ENCODE results near the gene OCA2. TPM values are rescaled to one million over a fixed set of nuclear protein-coding genes. Genes with fewer than 3 reads are reported as not detected.

OCA2 gene
- polyA plus RNA-seq, 1 donor (not counting 4 experiments of a cell fraction or from before 2014, with no cell fraction given) = 0.05 TPM

DNA sequence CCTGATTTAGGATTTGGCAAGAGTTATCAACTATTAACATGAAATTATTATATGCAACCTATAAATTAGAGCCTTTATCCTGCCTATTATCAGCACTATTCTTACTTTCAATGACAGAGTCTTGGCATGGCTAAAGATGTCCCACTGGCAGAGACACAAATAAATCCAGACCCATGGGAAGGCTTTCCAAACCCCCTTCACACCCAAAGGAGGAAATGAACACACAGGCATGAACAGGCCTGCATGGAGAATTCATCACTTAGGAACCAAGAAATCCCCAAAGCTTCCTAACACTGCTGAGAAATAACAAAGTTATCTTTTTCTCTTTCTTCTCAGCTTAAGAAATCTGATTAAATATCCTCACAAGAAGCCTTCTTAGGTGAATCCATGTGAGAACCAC is 213.9 kb downstream of the OCA2 start:
- Histone ChIP-seq H3K4me3 (ENCODE audit: control insufficient read depth in 2 of 3, extremely low read depth in 1 of 3, insufficient read depth in 2 of 3, low read depth in 1 of 3, low read length in 3 of 3) (no peak overlapping the region), H2AFZ (ENCODE audit: control insufficient read depth, low read length) (peak overlapping the region; percentile 90), H3K4me2 (ENCODE audit: control insufficient read depth, extremely low read depth, insufficient read depth, low read depth, low read length) (peak overlapping the region; percentile 52), H3K4me1 (ENCODE audit: control insufficient read depth, extremely low read depth, insufficient read depth, low read length) (peaks cover 20% of the 10 kb centered on the region), H3K79me2 (ENCODE audit: control insufficient read depth, insufficient read depth, low read length) (no peaks in the 10 kb centered on the region), H3K9me1 (ENCODE audit: control insufficient read depth, extremely low read depth, insufficient read depth, low read length) (no peaks in the 10 kb centered on the region), H3K36me3 (ENCODE audit: control insufficient read depth in 2 of 2, extremely low read depth in 1 of 2, insufficient read depth in 2 of 2, low read length in 2 of 2) (no peaks in the 10 kb centered on the region), H3K27me3 (ENCODE audit: control insufficient read depth, extremely low read depth, insufficient read depth, low read length) (no peaks in the 10 kb centered on the region), H4K20me1 (ENCODE audit: control insufficient read depth, extremely low read depth, insufficient read depth, low read length) (no peaks in the 10 kb centered on the region), H3K27ac (ENCODE audit: control insufficient read depth, insufficient read depth, low read length) (peak overlapping the region; percentile 23), H3K9ac (ENCODE audit: control insufficient read depth, extremely low read depth, insufficient read depth, low read length) (no peak overlapping the region), H3K9me3 (ENCODE audit: control insufficient read depth, low read depth, low read length) (no peaks in the 10 kb centered on the region)
- no peak for TF ChIP-seq EZH2 (IDR thresholded peaks at IDR 0.05; ENCODE audit: low read length)
- TF ChIP-seq, protein P1, sequence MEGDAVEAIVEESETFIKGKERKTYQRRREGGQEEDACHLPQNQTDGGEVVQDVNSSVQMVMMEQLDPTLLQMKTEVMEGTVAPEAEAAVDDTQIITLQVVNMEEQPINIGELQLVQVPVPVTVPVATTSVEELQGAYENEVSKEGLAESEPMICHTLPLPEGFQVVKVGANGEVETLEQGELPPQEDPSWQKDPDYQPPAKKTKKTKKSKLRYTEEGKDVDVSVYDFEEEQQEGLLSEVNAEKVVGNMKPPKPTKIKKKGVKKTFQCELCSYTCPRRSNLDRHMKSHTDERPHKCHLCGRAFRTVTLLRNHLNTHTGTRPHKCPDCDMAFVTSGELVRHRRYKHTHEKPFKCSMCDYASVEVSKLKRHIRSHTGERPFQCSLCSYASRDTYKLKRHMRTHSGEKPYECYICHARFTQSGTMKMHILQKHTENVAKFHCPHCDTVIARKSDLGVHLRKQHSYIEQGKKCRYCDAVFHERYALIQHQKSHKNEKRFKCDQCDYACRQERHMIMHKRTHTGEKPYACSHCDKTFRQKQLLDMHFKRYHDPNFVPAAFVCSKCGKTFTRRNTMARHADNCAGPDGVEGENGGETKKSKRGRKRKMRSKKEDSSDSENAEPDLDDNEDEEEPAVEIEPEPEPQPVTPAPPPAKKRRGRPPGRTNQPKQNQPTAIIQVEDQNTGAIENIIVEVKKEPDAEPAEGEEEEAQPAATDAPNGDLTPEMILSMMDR (optimal IDR thresholded peaks at IDR 0.05 in 1 of 3, IDR thresholded peaks at IDR 0.05 in 1 of 3, conservative IDR thresholded peaks at IDR 0.05 in 1 of 3; ENCODE audit: extremely low read depth in 1 of 3, insufficient read depth in 2 of 3, low read length in 3 of 3) = no peak
- no peak for DNase-seq (ENCODE audit: low read depth, low spot score)
- FAIRE-seq = peak; percentile 76
- dilution Hi-C loops (cut with MboI; ENCODE audit: extremely low pct_ligation_motif_present, low sequenced_read_pairs) = no loop called here

DNA sequence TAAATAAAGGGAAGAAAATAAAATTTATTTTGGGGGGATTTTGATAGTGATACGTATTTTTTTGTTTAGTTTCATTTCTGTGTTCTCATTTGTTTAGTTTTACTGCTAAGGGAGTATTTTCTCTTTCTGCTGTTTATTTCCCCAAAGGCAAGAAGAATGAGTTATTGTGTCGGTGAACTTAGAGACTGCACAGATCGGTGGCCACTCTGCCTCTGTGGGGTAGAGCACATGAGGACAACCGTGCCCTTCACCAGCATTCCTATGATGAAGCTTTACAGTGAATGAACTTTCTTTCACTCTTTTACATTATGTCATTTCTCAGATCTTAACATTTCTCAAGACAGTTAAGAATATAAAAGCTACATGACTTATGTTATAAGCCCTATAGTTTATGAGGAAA is 214.4 kb downstream of the OCA2 start:
- H3K36me3 ChIP-seq (ENCODE audit: control insufficient read depth in 2 of 2, extremely low read depth in 1 of 2, insufficient read depth in 2 of 2, low read length in 2 of 2) = no peaks in the 10 kb centered on the region
- no peaks in the 10 kb centered on the region for H3K27me3 ChIP-seq (ENCODE audit: control insufficient read depth, extremely low read depth, insufficient read depth, low read length)
- no peaks in the 10 kb centered on the region for H3K79me2 ChIP-seq (ENCODE audit: control insufficient read depth, insufficient read depth, low read length)
- H4K20me1 ChIP-seq (ENCODE audit: control insufficient read depth, extremely low read depth, insufficient read depth, low read length) = no peaks in the 10 kb centered on the region
- H3K4me1 ChIP-seq (ENCODE audit: control insufficient read depth, extremely low read depth, insufficient read depth, low read length) = peaks cover 19% of the 10 kb centered on the region
- FAIRE-seq (no peak), DNase-seq (ENCODE audit: low read depth, low spot score) (no peak)
- dilution Hi-C loops (cut with MboI; ENCODE audit: extremely low pct_ligation_motif_present, low sequenced_read_pairs) = no loop called here
- peak overlapping the region; percentile 52 for H3K4me2 ChIP-seq (ENCODE audit: control insufficient read depth, extremely low read depth, insufficient read depth, low read depth, low read length)
- no peak overlapping the region for H3K9ac ChIP-seq (ENCODE audit: control insufficient read depth, extremely low read depth, insufficient read depth, low read length)
- H3K4me3 ChIP-seq (ENCODE audit: control insufficient read depth in 2 of 3, extremely low read depth in 1 of 3, insufficient read depth in 2 of 3, low read depth in 1 of 3, low read length in 3 of 3) = no peak overlapping the region
- peak overlapping the region; percentile 22 for H3K27ac ChIP-seq (ENCODE audit: control insufficient read depth, insufficient read depth, low read length)
- TF ChIP-seq EZH2 (IDR thresholded peaks at IDR 0.05; ENCODE audit: low read length) = no peak
- TF ChIP-seq, protein P1 (optimal IDR thresholded peaks at IDR 0.05 in 1 of 3, IDR thresholded peaks at IDR 0.05 in 1 of 3, conservative IDR thresholded peaks at IDR 0.05 in 1 of 3; ENCODE audit: extremely low read depth in 1 of 3, insufficient read depth in 2 of 3, low read length in 3 of 3) = no peak
- H3K9me1 ChIP-seq (ENCODE audit: control insufficient read depth, extremely low read depth, insufficient read depth, low read length) = no peaks in the 10 kb centered on the region
- peak overlapping the region; percentile 90 for H2AFZ ChIP-seq (ENCODE audit: control insufficient read depth, low read length)
- H3K9me3 ChIP-seq (ENCODE audit: control insufficient read depth, low read depth, low read length) = no peaks in the 10 kb centered on the region
